ENCODE data around the gene LATS2. TPM values are rescaled to one million over a fixed set of nuclear protein-coding genes. Genes with fewer than 3 reads are reported as not detected.
"Not testable (repeated sequence)": the region's sequence is repeated elsewhere in the genome, so short reads cannot be mapped to it uniquely, and the experiment has no call there.

LATS2 gene
- total RNA-seq, 1 donor from 2014 or later, result 49.0 TPM

GRCh38 chr13:21053231-21053630 lies 8.2 kb downstream of the LATS2 start:
- Histone ChIP-seq H3K4me3 (no peak overlapping the region), H3K9me3 (no peaks in the 10 kb centered on the region), H3K27me3 (no peaks in the 10 kb centered on the region), H3K4me1 (peaks cover 0 to 31% of the 10 kb centered on the region in 2 donors), H3K27ac (no peak overlapping the region), H3K36me3 (peaks cover 0 to 4% of the 10 kb centered on the region in 2 donors)
- DNase-seq (ENCODE audit: low spot score in 2 of 2), result no peak
- TF ChIP-seq CTCF (IDR thresholded peaks at IDR 0.05), result no peak
- intact Hi-C loops (cut with DNase I), result no loop called here

GRCh38 chr13:21051675-21052074 lies 9.7 kb downstream of the LATS2 start:
- Histone ChIP-seq H3K4me1 (peaks cover 10 to 35% of the 10 kb centered on the region in 2 donors), H3K27me3 (no peaks in the 10 kb centered on the region), H3K36me3 (peaks cover 0 to 4% of the 10 kb centered on the region in 2 donors), H3K9me3 (no peaks in the 10 kb centered on the region), H3K4me3 (no peak overlapping the region), H3K27ac (no peak overlapping the region)
- intact Hi-C loops (cut with DNase I), result no loop called here
- TF ChIP-seq CTCF (IDR thresholded peaks at IDR 0.05), result no peak
- DNase-seq (ENCODE audit: low spot score in 2 of 2), result no peak

- no peak for DNase-seq (ENCODE audit: low spot score in 2 of 2)
- Histone ChIP-seq H3K4me3 (no peak overlapping the region), H3K27ac (no peak overlapping the region), H3K9me3 (no peaks in the 10 kb centered on the region), H3K36me3 (peaks cover 0 to 4% of the 10 kb centered on the region in 2 donors), H3K4me1 (peaks cover 12 to 39% of the 10 kb centered on the region in 2 donors), H3K27me3 (no peaks in the 10 kb centered on the region)
- no peak for TF ChIP-seq CTCF (IDR thresholded peaks at IDR 0.05)
- intact Hi-C loops (cut with DNase I), result no loop called here
Observed at GRCh38 chr13:21050288-21051197, 10.8 kb downstream of the LATS2 start.

GRCh38 chr13:21049731-21050130 lies 11.7 kb downstream of the LATS2 start:
- intact Hi-C loops (cut with DNase I); H3K4me3 ChIP-seq; H3K9me3 ChIP-seq; H3K36me3 ChIP-seq; DNase-seq (ENCODE audit: low spot score in 2 of 2); H3K27me3 ChIP-seq; H3K27ac ChIP-seq: not testable (repeated sequence)
- H3K4me1 ChIP-seq, result peaks cover 13 to 39% of the 10 kb centered on the region in 2 donors

DNA sequence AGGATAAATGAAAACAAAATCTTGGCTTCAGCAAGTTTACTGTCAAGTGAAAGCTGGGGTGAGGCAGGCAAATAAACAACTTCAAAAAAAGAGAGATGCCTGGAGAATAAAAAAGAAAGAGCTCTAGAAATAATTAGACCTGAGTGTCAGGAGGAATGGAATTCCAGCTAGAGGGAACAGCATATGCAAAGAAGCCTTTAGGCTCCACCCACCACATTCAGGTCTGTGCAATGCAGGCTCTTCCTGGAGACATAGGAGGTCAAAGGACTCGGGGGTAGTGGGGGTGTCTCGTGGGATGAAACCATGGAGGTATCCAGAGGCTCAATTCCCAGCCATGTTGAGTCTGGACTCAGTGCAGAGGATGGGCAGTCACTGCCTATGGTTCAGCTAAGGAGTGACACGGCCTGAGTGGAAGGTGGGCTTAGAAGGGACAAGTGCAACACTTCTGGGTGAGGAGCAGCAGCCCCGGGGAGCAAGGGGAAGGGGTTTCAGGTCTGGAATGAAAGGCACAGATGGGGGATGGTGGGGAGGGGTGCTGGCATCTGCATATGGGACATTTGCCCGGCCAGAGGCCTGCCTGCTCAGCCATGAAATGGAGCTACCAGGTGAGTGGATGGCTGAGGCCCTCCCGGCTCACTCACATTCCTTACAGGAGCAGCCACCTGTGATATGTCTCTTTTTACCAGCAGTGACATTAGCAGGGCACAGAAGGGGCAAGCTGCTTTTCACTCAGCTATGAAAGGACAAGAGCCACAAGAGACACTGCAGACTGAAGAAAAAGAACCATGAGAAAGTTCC lies 12.3 kb downstream of the LATS2 start:
- intact Hi-C loops (cut with DNase I), result no loop called here
- peaks cover 0 to 4% of the 10 kb centered on the region in 2 donors for H3K36me3 ChIP-seq
- no peak for DNase-seq (ENCODE audit: low spot score in 2 of 2)
- no peak overlapping the region for H3K27ac ChIP-seq
- no peak overlapping the region for H3K4me3 ChIP-seq
- peaks cover 13 to 39% of the 10 kb centered on the region in 2 donors for H3K4me1 ChIP-seq
- TF ChIP-seq CTCF (IDR thresholded peaks at IDR 0.05), result no peak
- H3K27me3 ChIP-seq, result no peaks in the 10 kb centered on the region
- no peaks in the 10 kb centered on the region for H3K9me3 ChIP-seq

All from ascending aorta (tissue), 2 donors.